ENCODE results near the gene ZNF236. TPM values are rescaled to one million over a fixed set of nuclear protein-coding genes. Genes with fewer than 3 reads are reported as not detected.

The ZNF236 gene
- total RNA-seq, 1 donor from 2014 or later = 32.5 TPM

GRCh38 chr18:76847916-76848315, 25.6 kb downstream of the ZNF236 start:
- H3K27me3 Mint-ChIP-seq (ENCODE audit: low read depth) = no peaks in the 10 kb centered on the region
- peaks cover 16% of the 10 kb centered on the region for H3K36me3 Mint-ChIP-seq
- no peak overlapping the region for H3K27ac Mint-ChIP-seq
- H3K4me1 Mint-ChIP-seq = peaks cover 26% of the 10 kb centered on the region
- no peaks in the 10 kb centered on the region for H3K9me3 Mint-ChIP-seq
- peak; percentile 42 for TF ChIP-seq CTCF (IDR thresholded peaks at IDR 0.05; ENCODE audit: unreplicated experiment)
- no peak for DNase-seq (ENCODE audit: low spot score in 2 of 2, unreplicated experiment in 2 of 2)
- H3K4me3 Mint-ChIP-seq = no peak overlapping the region

GRCh38 chr18:76850112-76850511, 27.8 kb downstream of the ZNF236 start:
- no peak overlapping the region for H3K4me3 Mint-ChIP-seq
- peaks cover 19% of the 10 kb centered on the region for H3K36me3 Mint-ChIP-seq
- peaks cover 7% of the 10 kb centered on the region for H3K4me1 Mint-ChIP-seq
- no peak for DNase-seq (ENCODE audit: low spot score in 2 of 2, unreplicated experiment in 2 of 2)
- no peak for TF ChIP-seq CTCF (IDR thresholded peaks at IDR 0.05; ENCODE audit: unreplicated experiment)
- H3K27me3 Mint-ChIP-seq (ENCODE audit: low read depth) = no peaks in the 10 kb centered on the region
- H3K27ac Mint-ChIP-seq = no peak overlapping the region
- no peaks in the 10 kb centered on the region for H3K9me3 Mint-ChIP-seq

- no peak for DNase-seq (ENCODE audit: low spot score in 2 of 2, unreplicated experiment in 2 of 2)
- H3K36me3 Mint-ChIP-seq = peaks cover 22% of the 10 kb centered on the region
Observed at GRCh38 chr18:76855594-76855993, 33.2 kb downstream of the ZNF236 start.

GRCh38 chr18:76857476-76857875, 35.1 kb downstream of the ZNF236 start:
- H3K4me3 Mint-ChIP-seq = no peak overlapping the region
- no peaks in the 10 kb centered on the region for H3K9me3 Mint-ChIP-seq
- H3K27ac Mint-ChIP-seq = peak overlapping the region; percentile 9
- peaks cover 18% of the 10 kb centered on the region for H3K36me3 Mint-ChIP-seq
- H3K4me1 Mint-ChIP-seq = peaks cover 4% of the 10 kb centered on the region
- no peak for DNase-seq (ENCODE audit: low spot score in 2 of 2, unreplicated experiment in 2 of 2)
- no peaks in the 10 kb centered on the region for H3K27me3 Mint-ChIP-seq (ENCODE audit: low read depth)
- TF ChIP-seq CTCF (IDR thresholded peaks at IDR 0.05; ENCODE audit: unreplicated experiment) = no peak

More at GRCh38 chr18:76855594-76855993, 33.2 kb downstream of the ZNF236 start:
- H3K4me1 Mint-ChIP-seq = peaks cover 4% of the 10 kb centered on the region
- no peak overlapping the region for H3K27ac Mint-ChIP-seq
- no peak for TF ChIP-seq CTCF (IDR thresholded peaks at IDR 0.05; ENCODE audit: unreplicated experiment)
- H3K4me3 Mint-ChIP-seq = no peak overlapping the region
- H3K27me3 Mint-ChIP-seq (ENCODE audit: low read depth) = no peaks in the 10 kb centered on the region
- no peaks in the 10 kb centered on the region for H3K9me3 Mint-ChIP-seq

- Mint-ChIP-seq H3K27ac (no peak overlapping the region), H3K4me3 (no peak overlapping the region)
Observed at GRCh38 chr18:76859474-76860339, 37.4 kb downstream of the ZNF236 start.

More at GRCh38 chr18:76859474-76860339, 37.4 kb downstream of the ZNF236 start:
- Mint-ChIP-seq H3K27me3 (ENCODE audit: low read depth) (no peaks in the 10 kb centered on the region), H3K4me1 (peaks cover 4% of the 10 kb centered on the region), H3K9me3 (no peaks in the 10 kb centered on the region), H3K36me3 (peaks cover 25% of the 10 kb centered on the region)
- DNase-seq (ENCODE audit: low spot score in 2 of 2, unreplicated experiment in 2 of 2) = no peak
- no peak for TF ChIP-seq CTCF (IDR thresholded peaks at IDR 0.05; ENCODE audit: unreplicated experiment)

Data from mesothelial cell of epicardium (in vitro differentiated cells).